Adipocyte (in vitro differentiated cells): Measurements from ENCODE around the gene H6PD.

Experiments used
- DNase-seq: peaks from one replicate; pipeline ENCODE4 v3.0.0-alpha.2; 2015; ENCODE audit warnings: low read depth
- H3K27me3 ChIP-seq: replicated peaks from 2 replicates; pipeline ENCODE4 v1.7.0; 2013; ENCODE audit warnings: mild to moderate bottlenecking, low read length, moderate library complexity; ENCODE audit not compliant: control insufficient read depth, insufficient read depth
- H3K36me3 ChIP-seq: 2 replicates; pipeline ENCODE4 v1.7.0; 2013; ENCODE audit warnings: low read length, mild to moderate bottlenecking, moderate library complexity; ENCODE audit not compliant: control insufficient read depth, insufficient read depth, severe bottlenecking
- H3K4me1 ChIP-seq: 2 replicates; pipeline ENCODE4 v1.7.0; 2013; ENCODE audit warnings: mild to moderate bottlenecking, low read length, moderate library complexity; ENCODE audit not compliant: control insufficient read depth, insufficient read depth
- H3K4me3 ChIP-seq: 2 replicates; pipeline ENCODE4 v1.7.0; 2013; ENCODE audit warnings: mild to moderate bottlenecking, low read length, moderate library complexity
- H3K9ac ChIP-seq: 2 replicates; pipeline ENCODE4 v1.7.0; 2013; ENCODE audit warnings: mild to moderate bottlenecking, low read length, moderate library complexity
- H3K9me3 ChIP-seq: 2 replicates; pipeline ENCODE4 v1.7.0; 2013; ENCODE audit warnings: mild to moderate bottlenecking, low read length, moderate library complexity; ENCODE audit not compliant: control insufficient read depth

The H6PD gene

DNA sequence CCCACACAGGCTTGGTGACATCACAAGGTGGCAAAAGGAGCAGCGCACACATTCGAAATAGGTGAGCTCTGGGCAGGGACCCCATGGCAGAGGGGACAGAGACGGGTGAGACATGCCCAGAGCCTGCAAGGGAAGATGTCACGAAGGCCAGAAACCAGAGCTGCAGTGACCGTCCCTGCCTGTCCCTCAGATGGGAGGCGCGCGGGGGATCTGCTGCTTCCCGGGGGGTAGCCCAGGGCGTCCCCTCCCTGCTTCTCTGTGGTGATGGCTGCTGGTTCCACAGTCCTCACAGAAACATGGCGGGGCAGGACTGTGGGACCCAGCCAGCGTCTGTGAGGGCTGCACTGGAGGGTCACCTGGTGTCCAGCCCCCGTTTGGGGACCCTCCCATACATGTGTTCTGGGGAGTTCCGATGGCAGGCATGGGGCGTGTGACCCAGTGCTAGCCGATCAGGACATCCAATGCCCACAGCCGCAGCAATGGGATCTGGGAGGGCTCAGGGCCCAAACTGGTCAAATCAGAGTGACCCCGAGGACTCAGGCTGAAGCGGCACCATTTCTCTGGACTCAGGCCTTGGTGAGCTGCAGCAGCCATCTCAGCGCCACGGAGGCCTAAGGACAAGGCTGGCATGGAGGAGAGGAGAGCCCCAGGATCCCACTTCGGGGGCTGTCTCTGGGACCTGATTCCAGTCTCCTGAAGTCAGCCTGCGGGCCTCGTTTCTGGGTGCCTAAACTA lies 37.5 kb downstream of the H6PD start:
- Histone ChIP-seq H3K9ac (no peak overlapping the region), H3K4me3 (no peak overlapping the region), H3K36me3 (peaks cover 7% of the 10 kb centered on the region), H3K4me1 (peaks cover 21% of the 10 kb centered on the region), H3K9me3 (no peaks in the 10 kb centered on the region), H3K27me3 (no peaks in the 10 kb centered on the region)
- DNase-seq: no peak

DNA sequence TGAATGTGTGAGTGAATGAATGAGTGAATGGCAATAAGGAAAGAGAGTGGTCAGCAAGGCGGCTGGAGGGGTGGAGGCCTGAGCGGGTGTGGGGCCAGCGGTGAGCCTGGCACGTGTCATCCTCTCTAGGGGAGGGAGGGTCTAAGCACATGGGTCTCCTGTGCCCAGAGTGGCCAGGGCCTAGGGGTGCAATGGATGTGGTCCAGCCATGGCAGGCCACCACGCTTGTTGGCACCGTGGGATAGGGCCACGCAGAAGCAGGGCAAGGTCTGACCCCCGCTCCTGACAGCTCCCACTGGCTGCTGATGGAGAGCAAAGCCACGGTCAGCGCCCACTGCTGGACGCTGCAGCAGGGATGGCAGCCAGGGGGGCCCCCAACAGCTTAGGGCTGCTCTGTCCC lies 38.6 kb downstream of the H6PD start:
- no peaks in the 10 kb centered on the region for H3K9me3 ChIP-seq
- no peak for DNase-seq
- H3K36me3 ChIP-seq: peaks cover 7% of the 10 kb centered on the region
- no peak overlapping the region for H3K4me3 ChIP-seq
- no peak overlapping the region for H3K9ac ChIP-seq
- H3K27me3 ChIP-seq: no peaks in the 10 kb centered on the region
- H3K4me1 ChIP-seq: peaks cover 27% of the 10 kb centered on the region

DNA sequence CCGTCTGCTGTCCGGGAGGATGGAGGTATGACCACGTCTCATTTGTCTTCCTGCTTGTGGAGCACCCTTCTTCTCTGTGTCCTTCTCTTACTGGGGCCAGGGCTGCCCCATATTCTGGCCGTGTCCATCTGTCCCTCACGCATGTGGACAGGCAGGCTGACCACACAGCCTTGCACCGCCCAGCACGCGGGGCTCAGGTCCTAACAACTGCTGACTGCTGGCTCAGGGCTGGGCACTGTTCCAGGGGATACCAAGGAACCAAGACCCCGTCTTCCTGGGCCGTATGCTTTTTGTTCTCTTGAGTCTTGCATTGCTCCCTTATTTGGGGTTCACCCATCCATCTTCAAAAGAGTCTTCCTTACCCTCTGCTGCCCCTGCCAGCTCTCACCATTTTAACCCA lies 40.6 kb downstream of the H6PD start:
- Histone ChIP-seq H3K4me3 (no peak overlapping the region), H3K36me3 (no peaks in the 10 kb centered on the region), H3K9me3 (no peaks in the 10 kb centered on the region), H3K27me3 (no peaks in the 10 kb centered on the region), H3K4me1 (peaks cover 46% of the 10 kb centered on the region), H3K9ac (no peak overlapping the region)
- DNase-seq: no peak

DNA sequence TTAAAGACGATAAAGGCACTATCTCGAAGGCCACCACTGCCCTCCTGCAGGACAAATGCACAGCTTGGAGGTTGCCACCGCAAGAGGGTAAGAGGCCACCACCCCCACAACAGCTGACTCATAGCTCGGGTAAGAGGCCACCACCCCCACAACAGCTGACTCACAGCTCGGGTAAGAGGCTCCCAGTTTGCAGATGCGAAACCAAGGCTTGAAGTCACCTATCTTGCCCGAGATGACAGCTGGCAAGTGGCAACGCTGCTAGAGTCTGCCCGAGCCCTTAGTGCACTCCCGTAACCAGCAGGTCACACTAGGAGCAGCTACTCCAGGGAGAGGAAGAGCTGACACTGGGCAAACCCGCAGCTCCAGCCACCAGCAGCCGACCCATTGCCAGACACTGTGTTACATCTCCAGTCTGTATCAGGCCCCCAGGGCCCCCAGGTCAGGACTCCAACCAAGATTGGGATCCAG lies 41.0 kb downstream of the H6PD start:
- Histone ChIP-seq H3K9ac (no peak overlapping the region), H3K36me3 (no peaks in the 10 kb centered on the region), H3K4me1 (peaks cover 45% of the 10 kb centered on the region), H3K4me3 (peak overlapping the region; percentile 31), H3K9me3 (no peaks in the 10 kb centered on the region), H3K27me3 (no peaks in the 10 kb centered on the region)
- DNase-seq: peak; percentile 82

DNA sequence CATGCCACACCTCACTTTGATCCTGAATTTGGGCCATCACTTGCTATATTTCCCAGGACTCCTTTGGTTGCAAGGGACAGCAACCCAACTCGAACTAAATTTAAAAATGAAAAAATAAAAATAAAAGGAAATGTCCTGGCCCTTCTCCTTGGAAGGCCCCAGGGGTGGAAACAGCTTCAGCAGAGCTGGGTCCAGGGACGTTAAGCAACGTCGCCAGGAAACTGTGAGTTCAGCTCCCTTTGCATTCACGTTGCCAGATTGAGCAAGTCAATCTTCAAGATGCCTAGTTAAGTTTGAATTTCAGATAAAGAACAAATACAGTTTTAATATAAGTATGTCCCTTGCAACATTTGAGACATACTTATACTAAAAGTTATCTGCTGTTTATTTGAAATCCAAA lies 43.5 kb downstream of the H6PD start:
- DNase-seq: no peak
- Histone ChIP-seq H3K9me3 (no peaks in the 10 kb centered on the region), H3K27me3 (no peaks in the 10 kb centered on the region), H3K4me3 (peak overlapping the region; percentile 12), H3K9ac (peak overlapping the region; percentile 52), H3K4me1 (peaks cover 59% of the 10 kb centered on the region), H3K36me3 (no peaks in the 10 kb centered on the region)

DNA sequence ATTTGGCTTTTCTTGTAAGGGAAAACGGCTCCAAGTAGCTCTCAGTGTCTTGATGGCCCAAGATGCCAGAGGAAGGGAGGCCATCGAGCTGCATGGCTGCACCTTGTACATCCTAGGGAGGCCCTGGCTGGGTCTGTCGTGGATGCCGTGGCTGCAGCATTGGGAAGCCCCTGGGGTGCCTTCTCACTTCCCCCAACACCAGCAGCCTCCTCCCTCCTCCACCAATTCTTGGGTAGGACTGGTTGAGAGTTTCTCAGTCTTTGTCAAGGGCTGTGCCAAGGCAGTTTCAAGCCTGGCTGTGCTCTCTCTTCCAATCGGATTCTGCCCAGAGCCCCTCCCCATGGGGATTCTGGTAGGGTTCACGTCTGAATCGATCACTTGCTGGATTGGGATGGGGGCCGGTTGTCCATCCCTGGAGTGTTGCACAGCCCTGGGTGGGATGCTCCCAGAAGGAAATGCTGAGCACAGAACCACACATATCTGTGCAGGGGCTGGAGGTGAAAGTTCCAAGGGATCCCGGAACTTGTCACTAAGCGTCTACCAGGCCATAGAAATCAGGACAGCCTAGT lies 44.1 kb downstream of the H6PD start:
- H3K27me3 ChIP-seq: no peaks in the 10 kb centered on the region
- H3K9ac ChIP-seq: peak overlapping the region; percentile 42
- DNase-seq: no peak
- peak overlapping the region; percentile 1 for H3K4me3 ChIP-seq
- peaks cover 59% of the 10 kb centered on the region for H3K4me1 ChIP-seq
- no peaks in the 10 kb centered on the region for H3K9me3 ChIP-seq
- H3K36me3 ChIP-seq: no peaks in the 10 kb centered on the region

DNA sequence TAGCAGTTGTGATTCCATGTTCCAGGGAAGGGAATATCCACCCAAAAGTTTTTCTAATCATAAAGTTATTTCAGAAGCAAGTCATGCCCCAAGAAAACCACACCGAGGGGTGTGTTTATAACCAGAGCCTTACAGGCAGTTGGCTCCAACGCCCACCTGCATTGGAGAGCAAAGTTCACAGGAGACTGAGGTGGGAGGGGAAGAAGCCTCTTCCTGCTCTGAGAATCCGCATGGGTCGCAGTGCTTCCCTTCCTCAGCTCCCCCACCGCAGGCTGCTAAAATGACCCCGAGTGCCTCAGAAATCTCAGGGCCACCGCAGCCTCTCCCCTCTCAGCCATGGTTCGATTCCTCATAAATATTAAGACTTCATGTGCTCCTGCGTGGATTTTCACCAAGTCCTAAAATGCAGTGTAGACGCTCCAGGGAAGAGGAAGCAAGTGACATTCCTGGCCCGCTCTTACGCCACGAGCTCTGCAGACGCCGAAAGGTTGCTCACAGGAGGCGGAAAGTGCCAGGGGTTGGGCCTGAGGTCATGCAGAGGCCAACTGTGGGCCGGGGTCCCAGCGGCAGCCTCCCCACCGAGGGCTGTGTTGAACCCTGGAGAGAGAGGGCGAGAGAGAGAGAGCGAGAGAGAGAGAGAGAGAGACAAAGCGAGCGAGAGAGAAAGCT lies 44.7 kb downstream of the H6PD start:
- Histone ChIP-seq H3K4me1 (peaks cover 59% of the 10 kb centered on the region), H3K4me3 (no peak overlapping the region), H3K9me3 (peaks cover 3% of the 10 kb centered on the region), H3K36me3 (no peaks in the 10 kb centered on the region), H3K9ac (peak overlapping the region; percentile 42), H3K27me3 (no peaks in the 10 kb centered on the region)
- DNase-seq: no peak

DNA sequence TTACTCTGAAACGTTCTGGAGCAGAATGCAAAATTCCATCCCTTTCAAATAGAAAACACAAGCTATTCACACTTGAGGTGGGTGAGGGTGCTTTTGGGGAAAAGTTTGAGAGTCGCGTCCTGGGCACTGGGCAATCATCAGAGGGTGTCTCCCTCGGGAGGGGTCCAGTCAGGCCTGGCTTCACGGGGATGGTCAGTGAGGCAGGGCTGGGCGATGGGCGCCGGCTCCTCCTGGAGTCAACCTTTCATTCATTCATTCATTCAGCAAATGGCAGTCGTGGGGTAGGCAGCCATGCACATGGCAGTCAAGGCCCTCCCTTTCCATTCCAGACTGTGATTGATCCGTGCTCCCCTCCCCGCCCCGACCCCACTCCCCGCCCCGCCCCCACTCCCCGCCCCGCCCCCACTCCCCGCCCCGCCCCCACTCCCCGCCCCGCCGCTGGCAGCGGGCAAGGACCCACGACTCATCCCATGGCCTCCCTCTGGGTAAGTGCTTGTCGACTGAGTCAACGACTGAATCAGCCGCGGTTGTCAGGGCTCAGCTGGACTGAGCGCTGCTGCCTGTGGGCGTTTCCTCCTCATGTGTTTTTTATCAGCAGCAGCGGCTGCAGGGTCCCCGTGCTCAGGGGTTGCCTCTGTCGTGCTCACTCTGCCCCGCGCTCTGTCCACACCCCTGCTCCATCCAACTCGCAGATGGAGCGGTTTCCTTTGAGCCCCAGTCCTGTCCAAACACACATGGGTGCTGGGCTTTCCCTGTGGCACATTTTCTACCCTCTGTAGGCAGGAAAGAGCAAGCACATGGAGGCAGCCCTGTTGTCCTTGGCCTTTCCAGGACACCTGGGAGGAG lies 45.7 kb downstream of the H6PD start:
- peaks cover 9% of the 10 kb centered on the region for H3K9me3 ChIP-seq
- peak overlapping the region; percentile 64 for H3K4me3 ChIP-seq
- no peaks in the 10 kb centered on the region for H3K36me3 ChIP-seq
- DNase-seq: peak; percentile 95
- H3K27me3 ChIP-seq: no peaks in the 10 kb centered on the region
- H3K9ac ChIP-seq: peak overlapping the region; percentile 73
- H3K4me1 ChIP-seq: peaks cover 55% of the 10 kb centered on the region

DNA sequence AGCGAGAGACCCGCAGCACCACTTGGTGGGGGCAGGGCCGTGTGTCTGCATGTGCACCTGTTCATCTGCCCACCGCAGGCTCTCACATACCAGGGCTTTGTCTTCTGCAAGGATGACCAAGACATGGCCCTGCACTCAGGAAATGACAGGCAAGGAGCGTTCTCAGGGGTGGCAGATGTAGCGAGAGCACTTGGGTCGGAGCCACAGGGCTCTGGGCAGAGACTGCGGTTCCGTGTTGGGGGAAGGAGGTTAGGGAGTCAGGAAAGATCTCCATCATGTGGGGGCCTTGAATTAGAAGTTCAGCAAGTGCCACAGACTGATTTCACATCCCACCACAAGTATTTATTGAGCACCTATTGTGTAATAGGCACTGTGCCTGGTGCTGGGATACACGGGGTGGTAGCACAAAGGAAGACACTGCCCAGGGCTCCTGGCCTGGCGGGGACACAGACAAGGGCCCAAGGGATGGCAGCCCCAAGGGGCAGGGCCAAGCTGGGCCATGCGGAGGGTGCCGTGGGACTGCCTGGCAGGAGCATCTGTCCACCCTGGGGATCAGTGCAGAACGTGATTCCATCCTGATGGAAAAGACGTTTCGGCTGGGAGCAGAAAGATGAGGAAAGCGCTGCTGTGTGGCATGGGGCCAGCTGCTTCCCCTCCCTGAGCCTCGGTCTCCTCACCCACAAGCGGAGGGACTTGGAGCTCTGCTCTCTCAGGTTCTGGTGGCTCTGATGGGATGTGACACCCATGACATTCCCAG lies 46.7 kb downstream of the H6PD start:
- Histone ChIP-seq H3K9me3 (peaks cover 9% of the 10 kb centered on the region), H3K4me1 (peaks cover 45% of the 10 kb centered on the region), H3K36me3 (no peaks in the 10 kb centered on the region), H3K4me3 (peak overlapping the region; percentile 64), H3K9ac (peak overlapping the region; percentile 73), H3K27me3 (no peaks in the 10 kb centered on the region)
- DNase-seq: peak; percentile 38

DNA sequence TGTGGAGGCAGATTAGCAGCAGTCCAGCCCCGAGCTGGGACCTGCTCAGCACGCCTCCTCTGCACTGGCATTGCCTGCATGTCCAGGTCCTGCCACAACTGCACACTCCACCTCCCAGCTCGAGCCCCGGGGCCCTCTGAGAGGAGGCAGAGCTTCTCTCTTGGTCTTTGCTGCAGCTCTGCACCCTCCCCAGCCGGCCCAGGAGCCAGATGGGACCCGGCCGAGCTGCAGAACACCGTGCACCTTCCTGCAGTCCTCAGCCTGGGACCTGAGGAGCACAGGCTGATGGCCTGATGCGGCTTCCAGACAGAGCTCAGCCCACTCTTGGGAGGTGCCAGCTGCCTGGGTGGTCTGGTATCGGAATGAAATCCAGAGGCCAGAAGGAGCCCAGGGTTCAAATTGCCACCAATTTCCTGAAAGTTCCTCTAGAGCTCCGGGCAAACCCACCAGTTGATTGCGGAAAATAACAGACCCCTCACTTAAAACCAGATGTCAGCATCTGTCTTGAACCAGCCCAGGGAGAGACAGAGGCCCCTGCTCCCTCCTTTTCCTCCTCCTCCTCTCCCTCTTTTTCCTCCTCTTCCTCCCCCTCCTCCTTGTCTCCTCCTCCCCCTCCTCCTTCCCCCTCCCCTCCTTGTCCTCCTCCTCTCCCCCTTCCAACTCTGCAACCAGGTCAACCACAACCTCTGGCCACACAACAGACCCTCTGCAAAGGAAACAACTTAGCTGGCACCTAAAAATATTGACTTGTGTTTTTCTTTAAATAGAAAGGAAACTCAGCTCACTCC lies 47.5 kb downstream of the H6PD start:
- peak; percentile 29 for DNase-seq
- H3K9me3 ChIP-seq: peaks cover 9% of the 10 kb centered on the region
- H3K4me1 ChIP-seq: peaks cover 44% of the 10 kb centered on the region
- H3K36me3 ChIP-seq: no peaks in the 10 kb centered on the region
- H3K9ac ChIP-seq: no peak overlapping the region
- no peak overlapping the region for H3K4me3 ChIP-seq
- H3K27me3 ChIP-seq: no peaks in the 10 kb centered on the region
